Neural progenitor cell (in vitro differentiated cells): ENCODE results near the gene PTRH2. TPM values are rescaled to one million over a fixed set of nuclear protein-coding genes. Genes with fewer than 3 reads are reported as not detected.

Experiments used
- DNase-seq: peaks from one replicate; pipeline ENCODE4 v3.0.0-alpha.2; 2016; ENCODE audit warnings: low spot score
- H2AFZ ChIP-seq: fragments of 200-600 bp; sonication (generic); replicated peaks from 2 replicates; pipeline ENCODE4 v1.6.1; 2016; ENCODE audit warnings: antibody characterized with exemption
- H3F3A ChIP-seq: fragments of 200-600 bp; sonication (generic); 2 replicates; pipeline ENCODE4 v1.6.1; 2016; ENCODE audit warnings: antibody characterized with exemption, low read depth
- H3K27ac ChIP-seq: fragments of 200-600 bp; sonication (generic); 2 replicates; pipeline ENCODE4 v1.5.1; 2016; ENCODE audit warnings: mild to moderate bottlenecking
- H3K27me3 ChIP-seq: fragments of 200-600 bp; sonication (generic); 2 replicates; pipeline ENCODE4 v1.6.1; 2016; ENCODE audit warnings: mild to moderate bottlenecking, moderate library complexity
- H3K36me3 ChIP-seq: fragments of 200-600 bp; sonication (generic); 2 replicates; pipeline ENCODE4 v1.5.1; 2016
- H3K4me1 ChIP-seq: fragments of 200-600 bp; sonication (generic); 2 replicates; pipeline ENCODE4 v1.6.1; 2016; ENCODE audit warnings: mixed run types
- H3K4me2 ChIP-seq: fragments of 200-600 bp; sonication (generic); 2 replicates; pipeline ENCODE4 v1.6.1; 2016
- H3K4me3 ChIP-seq: fragments of 200-600 bp; sonication (generic); 2 replicates; pipeline ENCODE4 v1.5.1; 2016
- H3K79me2 ChIP-seq: fragments of 200-600 bp; sonication (generic); 2 replicates; pipeline ENCODE4 v1.6.1; 2016; ENCODE audit warnings: low read depth
- H3K9ac ChIP-seq: fragments of 200-600 bp; sonication (generic); 2 replicates; pipeline ENCODE4 v1.6.1; 2016
- H3K9me3 ChIP-seq: fragments of 200-600 bp; sonication (generic); 2 replicates; pipeline ENCODE4 v1.5.1; 2016; ENCODE audit warnings: low read depth
- H4K20me1 ChIP-seq: fragments of 200-600 bp; sonication (generic); 2 replicates; pipeline ENCODE4 v1.6.1; 2016; ENCODE audit warnings: low read depth
- H3K27ac Mint-ChIP-seq: 3 replicates; pipeline ENCODE4 v1.8.0; 2021; ENCODE audit warnings: mixed read lengths
- H3K27me3 Mint-ChIP-seq: 2 replicates; pipeline ENCODE4 v1.8.0; 2022; ENCODE audit warnings: low read depth, mild to moderate bottlenecking, inconsistent platforms, moderate library complexity, mixed read lengths; ENCODE audit not compliant: insufficient read depth
- H3K36me3 Mint-ChIP-seq: 3 replicates; pipeline ENCODE4 v1.8.0; 2021; ENCODE audit warnings: mixed read lengths
- H3K4me1 Mint-ChIP-seq: 3 replicates; pipeline ENCODE4 v1.8.0; 2021; ENCODE audit warnings: mixed read lengths
- H3K4me3 Mint-ChIP-seq: 3 replicates; pipeline ENCODE4 v1.8.0; 2021; ENCODE audit warnings: mild to moderate bottlenecking, moderate library complexity, mixed read lengths
- H3K9me3 Mint-ChIP-seq: 3 replicates; pipeline ENCODE4 v1.8.0; 2020; ENCODE audit warnings: mixed read lengths
- EZH2 ChIP-seq: fragments of 200-600 bp; sonication (generic); IDR thresholded peaks from 2 replicates; pipeline ENCODE4 v1.6.1; 2017; ENCODE audit warnings: antibody characterized with exemption, mild to moderate bottlenecking, moderate library complexity
- EZH2phosphoT487 ChIP-seq: fragments of 200-600 bp; sonication (generic); IDR thresholded peaks from 2 replicates; pipeline ENCODE4 v1.6.1; 2017; ENCODE audit warnings: antibody characterized with exemption
- total RNA-seq: library from RNA; depleted of rRNA; stranded (reverse); fragments of >200 nt; gene quantifications from 2 replicates; pipeline ENCODE4 v1.2.3, GENCODE V29; 2015; ENCODE audit warnings: low replicate concordance
- TF ChIP-seq, protein P1 (sequence below): fragments of 200-600 bp; sonication (generic); IDR thresholded peaks from 2 replicates; pipeline ENCODE4 v1.5.1; 2017; ENCODE audit warnings: antibody characterized with exemption, mild to moderate bottlenecking

PTRH2 gene
- total RNA-seq, 1 donor from 2014 or later: 17.6 TPM

DNA sequence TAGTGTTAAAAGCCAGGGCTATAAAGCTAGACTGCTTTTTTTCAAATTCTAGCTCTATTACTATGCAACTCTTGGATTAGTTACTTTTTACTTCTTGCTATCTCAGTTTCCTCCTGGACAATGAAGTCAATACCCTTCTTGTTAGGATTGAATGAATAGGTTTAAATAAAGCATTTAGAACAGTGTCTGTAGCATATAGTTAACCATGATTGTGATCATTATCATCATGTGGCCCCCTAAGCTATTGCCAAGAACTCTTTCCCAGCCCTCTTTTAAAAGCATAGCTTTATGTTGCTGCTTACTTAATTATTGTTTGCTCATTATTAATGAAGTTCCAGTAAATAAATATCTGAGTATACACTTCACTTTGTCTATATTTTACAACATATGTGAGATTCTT is 4.7 kb upstream of the PTRH2 start:
- Histone ChIP-seq H3K79me2 (peaks cover 90% of the 10 kb centered on the region), H3K9ac (no peak overlapping the region), H3K4me2 (no peak overlapping the region), H3K27me3 (no peaks in the 10 kb centered on the region), H3K36me3 (no peaks in the 10 kb centered on the region), H3K4me1 (peaks cover 14% of the 10 kb centered on the region), H4K20me1 (no peaks in the 10 kb centered on the region), H3K9me3 (no peaks in the 10 kb centered on the region), H3F3A (peaks cover 11% of the 10 kb centered on the region), H2AFZ (no peak overlapping the region), H3K27ac (no peak overlapping the region), H3K4me3 (no peak overlapping the region)
- Mint-ChIP-seq H3K36me3 (no peaks in the 10 kb centered on the region), H3K27me3 (no peaks in the 10 kb centered on the region), H3K27ac (no peak overlapping the region), H3K4me1 (peaks cover 15% of the 10 kb centered on the region), H3K9me3 (no peaks in the 10 kb centered on the region), H3K4me3 (no peak overlapping the region)
- TF ChIP-seq EZH2phosphoT487 (no peak), EZH2 (no peak)
- TF ChIP-seq, protein P1, sequence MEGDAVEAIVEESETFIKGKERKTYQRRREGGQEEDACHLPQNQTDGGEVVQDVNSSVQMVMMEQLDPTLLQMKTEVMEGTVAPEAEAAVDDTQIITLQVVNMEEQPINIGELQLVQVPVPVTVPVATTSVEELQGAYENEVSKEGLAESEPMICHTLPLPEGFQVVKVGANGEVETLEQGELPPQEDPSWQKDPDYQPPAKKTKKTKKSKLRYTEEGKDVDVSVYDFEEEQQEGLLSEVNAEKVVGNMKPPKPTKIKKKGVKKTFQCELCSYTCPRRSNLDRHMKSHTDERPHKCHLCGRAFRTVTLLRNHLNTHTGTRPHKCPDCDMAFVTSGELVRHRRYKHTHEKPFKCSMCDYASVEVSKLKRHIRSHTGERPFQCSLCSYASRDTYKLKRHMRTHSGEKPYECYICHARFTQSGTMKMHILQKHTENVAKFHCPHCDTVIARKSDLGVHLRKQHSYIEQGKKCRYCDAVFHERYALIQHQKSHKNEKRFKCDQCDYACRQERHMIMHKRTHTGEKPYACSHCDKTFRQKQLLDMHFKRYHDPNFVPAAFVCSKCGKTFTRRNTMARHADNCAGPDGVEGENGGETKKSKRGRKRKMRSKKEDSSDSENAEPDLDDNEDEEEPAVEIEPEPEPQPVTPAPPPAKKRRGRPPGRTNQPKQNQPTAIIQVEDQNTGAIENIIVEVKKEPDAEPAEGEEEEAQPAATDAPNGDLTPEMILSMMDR: no peak
- no peak for DNase-seq

DNA sequence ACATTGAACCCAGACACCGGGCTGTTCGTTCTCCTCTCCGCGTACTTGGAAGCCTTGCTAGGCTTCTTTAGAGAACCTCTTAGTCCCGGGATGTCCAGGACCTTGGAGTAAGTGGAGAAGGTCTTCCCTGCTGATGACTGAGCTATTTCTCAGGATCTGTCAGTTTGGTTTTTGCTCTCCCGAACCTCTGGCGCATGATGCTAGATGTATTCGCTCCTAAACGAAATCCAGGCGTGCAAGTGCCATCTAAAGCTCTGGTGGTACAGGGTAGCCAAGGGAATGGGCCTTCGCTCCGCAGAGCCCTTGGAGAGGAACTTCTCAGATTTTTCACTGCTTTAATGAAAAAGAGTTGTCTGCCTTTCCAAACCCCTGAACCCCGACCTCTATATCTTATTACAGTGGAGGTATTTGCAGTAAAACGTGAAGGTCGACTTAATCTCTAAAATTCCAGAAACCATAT is 771 bp upstream of the PTRH2 start:
- peak overlapping the region; percentile 85 for H3K4me2 ChIP-seq
- peaks cover 16% of the 10 kb centered on the region for H3F3A ChIP-seq
- H3K27me3 ChIP-seq: no peaks in the 10 kb centered on the region
- no peaks in the 10 kb centered on the region for H3K36me3 ChIP-seq
- Mint-ChIP-seq H3K36me3 (peaks cover 11% of the 10 kb centered on the region), H3K9me3 (no peaks in the 10 kb centered on the region), H3K4me1 (peaks cover 21% of the 10 kb centered on the region), H3K27me3 (no peaks in the 10 kb centered on the region), H3K27ac (peak overlapping the region; percentile 97), H3K4me3 (peak overlapping the region; percentile 99)
- no peak for DNase-seq
- no peak for TF ChIP-seq EZH2phosphoT487
- no peak for TF ChIP-seq EZH2
- TF ChIP-seq, protein P1: no peak
- H3K4me3 ChIP-seq: peak overlapping the region; percentile 81
- peak overlapping the region; percentile 84 for H3K27ac ChIP-seq
- peaks cover 19% of the 10 kb centered on the region for H4K20me1 ChIP-seq
- no peaks in the 10 kb centered on the region for H3K9me3 ChIP-seq
- peaks cover 14% of the 10 kb centered on the region for H3K4me1 ChIP-seq
- peak overlapping the region; percentile 89 for H3K9ac ChIP-seq
- H2AFZ ChIP-seq: peak overlapping the region; percentile 52
- peaks cover 93% of the 10 kb centered on the region for H3K79me2 ChIP-seq

DNA sequence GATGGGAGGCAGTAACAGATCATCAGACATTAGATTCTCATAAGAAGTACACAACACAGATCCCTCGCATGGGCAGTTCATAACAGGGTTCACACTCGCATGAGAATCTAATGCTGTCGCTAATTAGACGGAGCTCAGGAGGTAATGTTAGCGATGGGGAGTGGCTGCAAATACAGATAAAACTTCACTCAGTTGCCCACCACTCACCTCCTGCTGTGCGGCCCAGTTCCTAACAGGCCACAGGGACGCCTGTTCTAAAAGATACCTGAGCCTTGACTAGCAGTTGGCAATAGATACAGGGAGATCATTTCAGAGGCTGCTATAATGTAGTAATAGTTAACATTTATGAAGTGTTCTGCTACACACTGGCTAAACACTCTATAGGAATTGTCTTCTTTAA is 4.9 kb downstream of the PTRH2 start:
- H3F3A ChIP-seq: peaks cover 9% of the 10 kb centered on the region
- Mint-ChIP-seq H3K27me3 (no peaks in the 10 kb centered on the region), H3K27ac (no peak overlapping the region), H3K4me1 (peaks cover 8% of the 10 kb centered on the region), H3K36me3 (peaks cover 34% of the 10 kb centered on the region), H3K9me3 (no peaks in the 10 kb centered on the region), H3K4me3 (no peak overlapping the region)
- peaks cover 57% of the 10 kb centered on the region for H4K20me1 ChIP-seq
- no peaks in the 10 kb centered on the region for H3K36me3 ChIP-seq
- no peaks in the 10 kb centered on the region for H3K27me3 ChIP-seq
- no peak overlapping the region for H3K4me2 ChIP-seq
- H3K9ac ChIP-seq: no peak overlapping the region
- no peak overlapping the region for H3K27ac ChIP-seq
- TF ChIP-seq, protein P1: no peak
- TF ChIP-seq EZH2phosphoT487 (no peak), EZH2 (no peak)
- H3K9me3 ChIP-seq: no peaks in the 10 kb centered on the region
- no peaks in the 10 kb centered on the region for H3K4me1 ChIP-seq
- DNase-seq: no peak
- peaks cover 98% of the 10 kb centered on the region for H3K79me2 ChIP-seq
- H2AFZ ChIP-seq: no peak overlapping the region
- no peak overlapping the region for H3K4me3 ChIP-seq
